H1 (cell line): ENCODE results near the gene ZNRF2. TPM values are rescaled to one million over a fixed set of nuclear protein-coding genes. Genes with fewer than 3 reads are reported as not detected.

Experiments used
- CTCF ChIA-PET: fragments of 300-600 bp; sonication (Branson Sonifier 250); formaldehyde crosslinking; loops from one replicate; lab custom pipeline; 2021; ENCODE audit not compliant: partially characterized antibody; lab: Charles Lee
- POLR2A ChIA-PET: fragments of 300-600 bp; sonication (Branson Sonifier 250); formaldehyde crosslinking; loops from one replicate; lab custom pipeline; 2021; ENCODE audit warnings: inconsistent platforms; ENCODE audit not compliant: partially characterized antibody; lab: Charles Lee
- DNase-seq, 2 experiments: peaks; one replicate each; pipeline versions ENCODE4 v3.0.0 to v3.0.0-alpha.2; 2010 to 2022; ENCODE audit warnings: low spot score in 2 of 2, low read depth in 1 of 2, mixed read lengths in 1 of 2
- FAIRE-seq: peaks from 2 replicates; lab custom pipeline; 2011; peaks lifted over from hg19 to GRCh38; lab: Jason Lieb, UNC
- H2AFZ ChIP-seq: 2 replicates; pipeline ENCODE4 v1.8.1; 2012; ENCODE audit warnings: low read length, inconsistent platforms
- H2AK5ac ChIP-seq: 2 replicates; pipeline ENCODE4 v1.6.1; 2013; ENCODE audit warnings: low read depth, low read length
- H2BK120ac ChIP-seq: replicated peaks from 2 replicates; pipeline ENCODE3; 2013; ENCODE audit warnings: low read depth, low read length, inconsistent platforms
- H2BK12ac ChIP-seq: 2 replicates; pipeline ENCODE4 v1.6.1; 2013; ENCODE audit warnings: low read depth, low read length
- H2BK15ac ChIP-seq: 2 replicates; pipeline ENCODE4 v1.6.1; 2013; ENCODE audit warnings: low read length
- H2BK20ac ChIP-seq: 2 replicates; pipeline ENCODE4 v1.6.1; 2013; ENCODE audit warnings: low read length
- H2BK5ac ChIP-seq: 2 replicates; pipeline ENCODE4 v1.6.1; 2013; ENCODE audit warnings: low read depth, low read length
- H3K14ac ChIP-seq: 2 replicates; pipeline ENCODE4 v1.6.1; 2013; ENCODE audit warnings: inconsistent platforms; ENCODE audit not compliant: insufficient read length
- H3K18ac ChIP-seq: 2 replicates; pipeline ENCODE4 v1.6.1; 2013; ENCODE audit warnings: low read length; ENCODE audit errors: extremely low read depth
- H3K23ac ChIP-seq: 2 replicates; pipeline ENCODE4 v1.6.1; 2013; ENCODE audit warnings: inconsistent platforms; ENCODE audit not compliant: insufficient read length
- H3K23me2 ChIP-seq: 2 replicates; pipeline ENCODE4 v1.6.1; 2013; ENCODE audit warnings: low read depth, low read length
- H3K27ac ChIP-seq: 2 replicates; pipeline ENCODE4 v1.6.1; 2011; ENCODE audit warnings: low read depth, low read length, inconsistent platforms
- H3K27me3 ChIP-seq, 4 experiments: replicated peaks in 1 of 4; 1 replicate in 1 of 4; 2 replicates in 3 of 4; pipeline versions ENCODE4 v1.6.1 to v1.8.1; 2011 to 2013; ENCODE audit warnings: low read length in 3 of 4, mild to moderate bottlenecking in 3 of 4, inconsistent platforms in 2 of 4, mixed read lengths in 2 of 4, moderate library complexity in 1 of 4; ENCODE audit not compliant: control insufficient read depth in 3 of 4, insufficient read depth in 3 of 4; ENCODE audit errors: extremely low read depth in 1 of 4
- H3K36me3 ChIP-seq, 4 experiments: 2 replicates each; pipeline versions ENCODE4 v1.6.1 to v1.8.1; 2011 to 2013; ENCODE audit warnings: mild to moderate bottlenecking in 4 of 4, low read length in 3 of 4, moderate library complexity in 2 of 4, control low read depth in 1 of 4, inconsistent platforms in 1 of 4; ENCODE audit not compliant: insufficient read depth in 4 of 4, control insufficient read depth in 2 of 4
- H3K4ac ChIP-seq: replicated peaks from 2 replicates; pipeline ENCODE3; 2013; ENCODE audit warnings: low read length, low read depth, mixed read lengths, inconsistent platforms; ENCODE audit not compliant: insufficient read length
- H3K4me1 ChIP-seq, 4 experiments: replicated peaks in 1 of 4; 1 replicate in 1 of 4; 2 replicates in 3 of 4; pipeline versions ENCODE4 v1.6.1 to v1.8.1; 2011 to 2013; ENCODE audit warnings: low read length in 3 of 4, inconsistent platforms in 2 of 4, mixed read lengths in 1 of 4; ENCODE audit not compliant: insufficient read depth in 4 of 4, control insufficient read depth in 3 of 4
- H3K4me2 ChIP-seq, 2 experiments: 2 replicates each; pipeline versions ENCODE4 v1.6.1 to v1.8.1; 2011 to 2013; ENCODE audit warnings: low read depth in 2 of 2, low read length in 2 of 2, control low read depth in 1 of 2, inconsistent platforms in 1 of 2, mild to moderate bottlenecking in 1 of 2; ENCODE audit not compliant: insufficient read depth in 1 of 2
- H3K4me3 ChIP-seq, 4 experiments: fragments of 200-600, 300-600 bp in 1 of 4; sonication (generic), shearing (Covaris generic), sonication (Bioruptor Twin) in 1 of 4; 2 replicates each; pipeline versions ENCODE4 v1.5.1 to v1.8.1; 2011 to 2016; ENCODE audit warnings: low read length in 4 of 4, low read depth in 3 of 4, control low read depth in 2 of 4, inconsistent platforms in 2 of 4, mild to moderate bottlenecking in 2 of 4, mixed read lengths in 1 of 4, moderate library complexity in 1 of 4; ENCODE audit not compliant: insufficient read depth in 2 of 4; ENCODE audit errors: extremely low read depth in 1 of 4
- H3K56ac ChIP-seq: replicated peaks from 2 replicates; pipeline ENCODE3; 2013; ENCODE audit warnings: low read depth, mild to moderate bottlenecking, mixed read lengths, low read length, inconsistent platforms; ENCODE audit not compliant: insufficient read length
- H3K79me1 ChIP-seq: 2 replicates; pipeline ENCODE4 v1.6.1; 2013; ENCODE audit warnings: low read depth, low read length, control low read depth
- H3K79me2 ChIP-seq, 2 experiments: 2 replicates each; pipeline versions ENCODE4 v1.6.1 to v1.8.1; 2012 to 2013; ENCODE audit warnings: low read length in 2 of 2, mild to moderate bottlenecking in 2 of 2, inconsistent platforms in 1 of 2; ENCODE audit not compliant: insufficient read depth in 2 of 2, control insufficient read depth in 1 of 2
- H3K9ac ChIP-seq, 4 experiments: replicated peaks in 1 of 4; 1 replicate in 1 of 4; 2 replicates in 3 of 4; pipeline versions ENCODE4 v1.6.1 to v1.8.1; 2011 to 2013; ENCODE audit warnings: low read depth in 3 of 4, low read length in 3 of 4, control low read depth in 2 of 4, mild to moderate bottlenecking in 2 of 4, moderate library complexity in 2 of 4, inconsistent platforms in 1 of 4; ENCODE audit errors: extremely low read depth in 1 of 4
- H3K9me3 ChIP-seq, 2 experiments: 2 replicates each; pipeline versions ENCODE4 v1.6.1 to v1.8.1; 2012 to 2013; ENCODE audit warnings: mild to moderate bottlenecking in 2 of 2, moderate library complexity in 2 of 2, control low read depth in 1 of 2, inconsistent platforms in 1 of 2, low read depth in 1 of 2, low read length in 1 of 2, mixed read lengths in 1 of 2; ENCODE audit not compliant: insufficient read depth in 2 of 2
- H4K20me1 ChIP-seq, 2 experiments: replicated peaks in 1 of 2; 2 replicates each; pipeline versions ENCODE3 to v1.8.1; 2011 to 2013; ENCODE audit warnings: inconsistent platforms in 2 of 2, low read length in 2 of 2, mild to moderate bottlenecking in 1 of 2; ENCODE audit not compliant: insufficient read depth in 2 of 2, control insufficient read depth in 1 of 2
- H4K5ac ChIP-seq: 2 replicates; pipeline ENCODE4 v1.6.1; 2013; ENCODE audit warnings: low read length, low read depth, mixed read lengths, inconsistent platforms; ENCODE audit not compliant: insufficient read length
- H4K8ac ChIP-seq: 2 replicates; pipeline ENCODE4 v1.8.0; 2013; ENCODE audit warnings: mild to moderate bottlenecking, moderate library complexity, low read length, inconsistent platforms; ENCODE audit not compliant: insufficient read depth; ENCODE audit errors: extremely low read depth
- H4K91ac ChIP-seq: replicated peaks from 2 replicates; pipeline ENCODE3; 2013; ENCODE audit warnings: low read length, mixed read lengths, inconsistent platforms; ENCODE audit not compliant: insufficient read length
- BRCA1 ChIP-seq: IDR thresholded peaks from 2 replicates; pipeline ENCODE4 v1.6.1; 2012; ENCODE audit warnings: low read depth, low read length, improper control_type of control experiment
- CHD1 ChIP-seq: IDR thresholded peaks from 2 replicates; pipeline ENCODE4 v1.6.1; 2012; ENCODE audit warnings: low read depth, low read length, improper control_type of control experiment
- E2F6 ChIP-seq: IDR thresholded peaks from 2 replicates; pipeline ENCODE4 v1.6.1; 2012; ENCODE audit warnings: inconsistent platforms
- EP300 ChIP-seq, 2 experiments: IDR thresholded peaks; 1 replicate in 1 of 2; 2 replicates in 1 of 2; pipeline ENCODE4 v1.6.1; 2011 to 2012; ENCODE audit warnings: low read depth in 2 of 2, low read length in 2 of 2, mild to moderate bottlenecking in 2 of 2, borderline replicate concordance in 1 of 2, inconsistent platforms in 1 of 2, moderate library complexity in 1 of 2
- GTF2F1 ChIP-seq: IDR thresholded peaks from 2 replicates; pipeline ENCODE4 v1.6.1; 2012; ENCODE audit warnings: low read depth, low read length, improper control_type of control experiment, borderline replicate concordance
- HDAC6 ChIP-seq: IDR thresholded peaks from one replicate; pipeline ENCODE4 v1.7.1; 2012; ENCODE audit warnings: low read depth, mild to moderate bottlenecking, inconsistent platforms, low read length, moderate library complexity
- KDM5A ChIP-seq: fragments of 200-600 bp; IDR thresholded peaks from 2 replicates; pipeline ENCODE4 v1.7.1; 2012; ENCODE audit warnings: mild to moderate bottlenecking, low read length, inconsistent platforms, mixed read lengths
- PHF8 ChIP-seq: fragments of 200-600 bp; sonication (generic); conservative IDR thresholded peaks from 2 replicates; pipeline ENCODE4 v1.7.1; 2012; ENCODE audit warnings: low read depth, mild to moderate bottlenecking, inconsistent platforms, low read length, moderate library complexity
- POLR2AphosphoS5 ChIP-seq: IDR thresholded peaks from 2 replicates; pipeline ENCODE4 v1.6.1; 2011; ENCODE audit warnings: low read depth, low read length
- RNF2 ChIP-seq: fragments of 200-900, 300-1000 bp; sonication (generic); IDR thresholded peaks from 2 replicates; pipeline ENCODE4 v1.7.1; 2016; ENCODE audit warnings: borderline replicate concordance, low read depth, mild to moderate bottlenecking, antibody characterized with exemption, low read length; ENCODE audit not compliant: poor library complexity, severe bottlenecking; ENCODE audit errors: missing control alignments
- TCF12 ChIP-seq: IDR thresholded peaks from 2 replicates; pipeline ENCODE4 v1.6.1; 2011; ENCODE audit warnings: low read depth, mild to moderate bottlenecking, low read length
- USF2 ChIP-seq: IDR thresholded peaks from 2 replicates; pipeline ENCODE4 v1.6.1; 2011; ENCODE audit warnings: low read length, improper control_type of control experiment
- WGBS, 2 experiments: shearing (Covaris generic) in 1 of 2; methylation state at CpG; one replicate each; pipeline versions ENCODE4 v1.1.6 to v1.1.7; 2013 to 2015; ENCODE audit warnings: low lambda C conversion rate in 2 of 2, mixed read lengths in 2 of 2, inconsistent platforms in 1 of 2, low coverage in 1 of 2, missing lambda C conversion rate in 1 of 2; ENCODE audit not compliant: insufficient replicate concordance in 2 of 2, insufficient coverage in 1 of 2, insufficient read length in 1 of 2; ENCODE audit errors: extremely low coverage in 1 of 2, missing lambda C conversion rate in 1 of 2; 5-methylcytosine and 5-hydroxymethylcytosine counted together
- polyA plus RNA-seq, 7 experiments: library from polyadenylated mRNA; depleted of rRNA in 3 of 7; stranded (reverse) in 5 of 7; unstranded in 2 of 7; fragments of >200 nt in 5 of 7; fragments of 200-250 nt in 2 of 7; gene quantifications; 1 replicate in 5 of 7; 2 replicates in 1 of 7; 4 replicates in 1 of 7; pipeline versions ENCODE4 v1.2.1 to v1.2.3, GENCODE V29; 2011 to 2013; ENCODE audit warnings: missing spikeins in 2 of 7, mixed read lengths in 2 of 7
- total RNA-seq: library from RNA; stranded (reverse); fragmentation: NEBNext Ultra II Directional; extraction: Animal tissue kit (Norgen Biotek cat#: 25700); gene quantifications from 2 replicates; pipeline ENCODE4 v1.2.1, GENCODE V29; 2021

Gene ZNRF2
- total and polyA plus RNA-seq, 2 of the 8 experiments (the other 6 are each of a cell fraction or from before 2014, with no cell fraction given), result 2.9 to 16.2 TPM

GRCh38 chr7:30266686-30267085 lies 17.7 kb upstream of the ZNRF2 start:
- no peak overlapping the region for H3K9ac ChIP-seq
- no peak for DNase-seq
- no peaks in the 10 kb centered on the region for H3K79me1 ChIP-seq
- no peak for TF ChIP-seq EP300 (IDR thresholded peaks at IDR 0.05; ENCODE audit: borderline replicate concordance in 1 of 2, low read depth in 2 of 2, low read length in 2 of 2)
- no peak for TF ChIP-seq GTF2F1
- no peak for TF ChIP-seq BRCA1
- TF ChIP-seq KDM5A, result no peak
- no peak for TF ChIP-seq PHF8
- TF ChIP-seq USF2, result no peak
- TF ChIP-seq POLR2AphosphoS5, result no peak
- no peak for TF ChIP-seq E2F6
- TF ChIP-seq TCF12, result no peak
- TF ChIP-seq CHD1, result no peak
- TF ChIP-seq HDAC6, result no peak
- no peak for TF ChIP-seq RNF2
- TF ChIP-seq, all 59 proteins: peak for 0
- H2BK5ac ChIP-seq, result no peak overlapping the region
- H4K8ac ChIP-seq, result no peak overlapping the region
- no peak overlapping the region for H3K23ac ChIP-seq
- H3K36me3 ChIP-seq, result no peaks in the 10 kb centered on the region
- H3K4ac ChIP-seq, result no peak overlapping the region
- H3K27me3 ChIP-seq, result no peaks in the 10 kb centered on the region
- no peak overlapping the region for H3K56ac ChIP-seq
- no peak overlapping the region for H3K4me2 ChIP-seq
- H2BK120ac ChIP-seq, result no peak overlapping the region
- POLR2A ChIA-PET, result no interaction called here
- H3K4me3 ChIP-seq, result no peak overlapping the region
- no peak overlapping the region for H3K14ac ChIP-seq
- CTCF ChIA-PET, result interaction anchor here (1.5 kb wide), 1 partner anchor 9 kb away, joined by 7 read pairs; no protein-coding TSS in a partner anchor
- no peak overlapping the region for H4K91ac ChIP-seq
- H2BK12ac ChIP-seq, result no peak overlapping the region
- no peak overlapping the region for H2AFZ ChIP-seq
- no peaks in the 10 kb centered on the region for H3K4me1 ChIP-seq
- H3K9me3 ChIP-seq, result no peaks in the 10 kb centered on the region
- no peak overlapping the region for H2BK20ac ChIP-seq
- H3K79me2 ChIP-seq, result no peaks in the 10 kb centered on the region
- H3K27ac ChIP-seq, result no peak overlapping the region
- no peak overlapping the region for H3K18ac ChIP-seq
- H2BK15ac ChIP-seq, result no peak overlapping the region
- no peak overlapping the region for H2AK5ac ChIP-seq
- H4K20me1 ChIP-seq, result no peaks in the 10 kb centered on the region
- WGBS, 2 experiments, result 86% methylated on average over 1 of the region's 1 CpG; no CpG with 5 or more reads in 1 of the 2 experiments
- no peak for FAIRE-seq
- no peak overlapping the region for H4K5ac ChIP-seq
- no peaks in the 10 kb centered on the region for H3K23me2 ChIP-seq
